Skeletal muscle tissue (tissue), 4 donors: ENCODE measurements around the gene HNMT. TPM values are rescaled to one million over a fixed set of nuclear protein-coding genes. Genes with fewer than 3 reads are reported as not detected.

Experiments
- H3K27ac ChIP-seq: one replicate; pipeline ENCODE4 v1.7.0; 2013; ENCODE audit warnings: mild to moderate bottlenecking, low read depth, low read length, inconsistent platforms
- H3K27me3 ChIP-seq, 3 donors: one replicate each; pipeline ENCODE4 v1.7.0; 2013; ENCODE audit warnings: low read length in 3 of 3; ENCODE audit not compliant: control insufficient read depth in 3 of 3, insufficient read depth in 3 of 3
- H3K36me3 ChIP-seq, 3 donors: one replicate each; pipeline ENCODE4 v1.7.0; 2013; ENCODE audit warnings: low read length in 3 of 3; ENCODE audit not compliant: control insufficient read depth in 3 of 3, insufficient read depth in 3 of 3
- H3K4me1 ChIP-seq, 3 donors: one replicate each; pipeline ENCODE4 v1.7.0; 2013; ENCODE audit warnings: low read length in 3 of 3, mild to moderate bottlenecking in 3 of 3; ENCODE audit not compliant: control insufficient read depth in 3 of 3, insufficient read depth in 3 of 3
- H3K4me3 ChIP-seq, 3 donors: one replicate each; pipeline ENCODE4 v1.7.0; 2013; ENCODE audit warnings: low read length in 3 of 3
- H3K9ac ChIP-seq, 3 donors: one replicate each; pipeline ENCODE4 v1.7.0; 2013; ENCODE audit warnings: low read length in 3 of 3, mild to moderate bottlenecking in 3 of 3, moderate library complexity in 2 of 3, low read depth in 1 of 3
- H3K9me3 ChIP-seq, 3 donors: one replicate each; pipeline ENCODE4 v1.7.0; 2013; ENCODE audit warnings: low read length in 3 of 3; ENCODE audit not compliant: control insufficient read depth in 3 of 3
- total RNA-seq: library from RNA; depleted of rRNA; stranded (reverse); fragments of >200 nt; gene quantifications from one replicate; pipeline ENCODE4 v1.2.3, GENCODE V29; 2014
- donor health status: Osteomylitis.

HNMT gene
- total RNA-seq, 1 donor from 2014 or later: 43.3 TPM

DNA sequence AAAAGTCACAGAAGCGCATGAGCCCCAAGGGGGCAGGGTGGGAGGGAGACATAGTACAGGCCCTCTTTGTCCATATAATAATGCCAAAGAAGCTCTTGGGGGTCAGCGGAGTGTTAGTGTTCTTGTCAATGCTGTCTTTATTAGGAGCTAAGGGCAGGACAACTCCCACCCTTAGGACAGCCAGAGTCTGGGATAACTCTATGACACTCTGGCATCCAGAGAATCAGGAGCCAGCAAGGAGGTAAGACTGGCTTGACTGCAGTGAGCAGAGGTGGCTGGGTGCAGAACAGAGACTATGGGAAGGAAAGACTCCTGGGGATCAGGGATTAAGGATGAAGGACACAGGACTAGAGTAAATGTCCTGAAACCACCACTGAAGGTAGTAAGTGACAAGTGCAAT, 19.0 kb upstream of the HNMT start:
- H3K36me3 ChIP-seq: no peaks in the 10 kb centered on the region
- no peak overlapping the region for H3K9ac ChIP-seq
- H3K9me3 ChIP-seq: no peaks in the 10 kb centered on the region
- no peak overlapping the region for H3K27ac ChIP-seq
- no peaks in the 10 kb centered on the region for H3K4me1 ChIP-seq
- H3K4me3 ChIP-seq: no peak overlapping the region
- no peaks in the 10 kb centered on the region for H3K27me3 ChIP-seq

DNA sequence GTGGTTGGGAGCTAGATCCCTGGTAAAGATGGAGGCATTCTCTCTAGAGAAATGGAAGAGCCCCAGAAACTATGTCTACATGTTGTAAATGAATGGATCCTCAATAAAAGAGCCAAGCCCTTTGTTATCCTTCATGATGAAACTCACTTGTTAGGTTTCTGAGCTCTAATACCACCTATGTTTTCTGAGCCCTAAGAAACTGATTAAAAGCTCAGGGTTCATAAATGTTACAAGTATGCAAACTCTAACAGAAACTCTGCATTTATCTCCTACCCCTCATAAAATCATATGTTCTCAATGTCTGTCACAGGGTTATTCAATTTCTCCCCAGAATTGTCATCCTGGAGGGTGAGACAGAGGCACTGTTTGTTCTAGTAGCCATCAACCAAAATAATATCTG, 18.0 kb upstream of the HNMT start:
- H3K9me3 ChIP-seq: no peaks in the 10 kb centered on the region
- H3K4me3 ChIP-seq: no peak overlapping the region
- H3K27ac ChIP-seq: no peak overlapping the region
- H3K4me1 ChIP-seq: no peaks in the 10 kb centered on the region
- no peaks in the 10 kb centered on the region for H3K36me3 ChIP-seq
- no peaks in the 10 kb centered on the region for H3K27me3 ChIP-seq
- no peak overlapping the region for H3K9ac ChIP-seq

DNA sequence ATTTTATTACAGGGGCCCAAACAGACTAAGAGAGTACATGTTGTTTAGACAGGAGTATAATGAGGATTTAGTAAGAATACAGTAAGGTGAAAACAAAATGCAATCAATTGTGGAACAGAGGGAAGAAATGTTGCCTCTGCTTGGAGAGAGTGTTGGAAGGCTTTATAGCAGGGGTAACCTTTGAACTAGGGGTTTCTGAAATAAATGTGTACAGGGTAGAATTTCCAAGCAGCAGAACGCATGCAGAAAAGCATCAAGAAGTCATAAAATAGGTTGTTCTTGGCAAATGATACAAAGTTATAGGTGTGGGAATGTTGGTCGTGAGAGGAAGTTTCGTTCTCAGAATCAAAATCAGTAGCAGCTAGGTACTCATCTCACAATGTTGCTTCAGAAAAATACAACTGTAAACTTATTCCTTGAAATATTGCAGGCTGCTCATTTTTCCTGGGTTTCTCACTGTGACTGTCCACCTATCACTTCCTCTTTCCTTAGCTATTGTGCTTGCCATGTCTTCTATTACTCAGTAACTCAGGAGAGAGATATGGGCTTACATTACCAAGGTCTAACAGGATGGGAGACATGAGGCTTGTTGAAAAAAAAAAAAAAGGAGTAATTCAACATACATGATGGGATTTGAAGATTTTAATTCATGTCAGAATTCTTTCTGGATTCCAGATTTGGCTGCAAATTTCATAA, 17.1 kb upstream of the HNMT start:
- no peaks in the 10 kb centered on the region for H3K9me3 ChIP-seq
- H3K36me3 ChIP-seq: no peaks in the 10 kb centered on the region
- no peak overlapping the region for H3K27ac ChIP-seq
- H3K27me3 ChIP-seq: no peaks in the 10 kb centered on the region
- no peak overlapping the region for H3K9ac ChIP-seq
- no peaks in the 10 kb centered on the region for H3K4me1 ChIP-seq
- no peak overlapping the region for H3K4me3 ChIP-seq

DNA sequence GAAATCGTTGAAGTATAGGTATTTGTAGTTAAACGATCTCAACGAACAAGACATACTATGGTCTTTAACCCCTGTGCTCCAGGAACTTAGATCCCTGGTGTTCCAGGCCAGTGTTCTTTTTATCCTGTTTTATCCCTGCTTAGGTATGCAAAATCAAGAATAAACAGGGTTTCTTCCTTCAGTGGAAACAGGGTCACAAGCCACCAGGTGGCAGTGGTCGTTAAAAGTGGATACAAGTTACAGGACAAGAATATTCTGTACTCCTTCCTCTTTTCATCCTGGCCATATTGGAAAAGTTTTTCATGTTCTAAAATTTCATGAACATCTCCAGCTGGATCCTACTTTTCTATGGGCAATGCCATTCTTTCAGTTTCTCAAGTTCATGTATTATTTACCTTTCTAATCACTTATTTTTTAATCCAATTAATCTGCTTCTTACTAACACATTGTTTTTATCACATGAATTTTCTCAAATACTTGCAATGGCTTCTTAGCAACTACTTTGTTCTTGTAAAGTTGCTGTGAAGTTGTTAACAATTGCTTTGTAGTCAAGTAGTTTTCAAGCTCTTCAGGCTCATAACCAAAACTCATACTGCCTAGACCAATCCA, 16.4 kb upstream of the HNMT start:
- Histone ChIP-seq H3K9ac (no peak overlapping the region), H3K9me3 (no peaks in the 10 kb centered on the region), H3K36me3 (no peaks in the 10 kb centered on the region), H3K27me3 (no peaks in the 10 kb centered on the region), H3K27ac (no peak overlapping the region), H3K4me1 (no peaks in the 10 kb centered on the region), H3K4me3 (no peak overlapping the region)

DNA sequence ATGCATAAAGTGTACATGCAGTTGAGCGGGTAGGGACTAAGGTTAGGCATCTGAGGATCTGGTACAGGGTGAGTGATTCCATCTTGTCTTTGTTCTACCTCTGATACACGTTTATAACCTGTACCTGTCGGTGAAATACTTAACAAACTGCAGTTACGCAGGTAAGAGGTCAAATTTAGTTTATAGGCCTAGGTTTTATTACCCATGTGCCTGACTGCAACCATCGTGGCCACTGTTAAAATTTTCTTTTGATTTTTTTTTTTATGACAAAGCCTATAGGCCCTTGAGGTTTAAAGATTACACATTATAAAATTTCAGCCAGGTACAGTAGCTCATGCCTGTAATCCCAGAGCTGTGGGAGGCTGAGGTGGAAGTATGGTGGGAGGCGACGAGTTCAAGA, 15.4 kb upstream of the HNMT start:
- Histone ChIP-seq H3K9me3 (no peaks in the 10 kb centered on the region), H3K4me3 (no peak overlapping the region), H3K27ac (no peak overlapping the region), H3K27me3 (no peaks in the 10 kb centered on the region), H3K4me1 (peaks cover 0 to 6% (median 0%) of the 10 kb centered on the region in 3 donors), H3K9ac (no peak overlapping the region), H3K36me3 (no peaks in the 10 kb centered on the region)

DNA sequence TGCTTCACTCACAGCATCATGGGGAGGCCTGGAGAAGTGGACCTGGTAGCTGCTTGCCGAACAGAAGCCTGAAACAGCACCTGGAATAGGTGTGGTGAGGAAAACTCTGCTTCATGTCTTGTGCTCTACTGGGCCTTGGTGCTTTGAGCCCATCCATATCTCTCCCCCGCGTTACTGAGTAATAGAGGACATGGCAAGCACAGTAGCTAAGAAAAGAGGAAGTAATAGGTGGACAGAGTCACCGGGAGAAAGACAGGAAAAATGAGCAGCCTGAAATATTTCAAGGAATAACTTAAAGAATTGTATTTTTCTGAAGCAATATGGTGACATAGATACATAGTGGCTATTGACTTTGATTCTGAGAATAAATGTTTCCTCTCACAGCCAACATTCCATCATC, 14.0 kb upstream of the HNMT start:
- no peak overlapping the region for H3K9ac ChIP-seq
- H3K27me3 ChIP-seq: no peaks in the 10 kb centered on the region
- no peak overlapping the region for H3K4me3 ChIP-seq

DNA sequence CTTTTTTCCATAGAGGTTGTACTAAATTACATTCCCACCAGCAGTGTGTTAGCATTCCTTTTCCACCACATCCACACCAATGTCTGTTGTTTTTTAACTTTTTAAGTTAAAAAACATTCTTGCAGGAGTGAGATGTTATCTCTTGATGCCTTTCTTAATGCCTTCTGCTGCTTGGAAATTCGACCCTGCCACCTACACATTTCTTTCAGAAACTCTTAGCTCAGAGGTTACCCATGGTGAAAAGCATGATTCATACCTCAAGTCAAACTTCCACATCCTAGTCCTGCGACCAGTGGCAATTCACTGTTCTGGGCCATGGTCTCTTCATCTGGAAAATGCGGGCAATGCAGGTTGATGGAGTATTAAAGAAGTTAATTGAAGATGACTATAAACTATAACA, 12.7 kb upstream of the HNMT start:
- Histone ChIP-seq H3K27me3 (no peaks in the 10 kb centered on the region), H3K36me3 (no peaks in the 10 kb centered on the region), H3K4me1 (peaks cover 0 to 6% (median 0%) of the 10 kb centered on the region in 3 donors), H3K9ac (no peak overlapping the region), H3K9me3 (no peaks in the 10 kb centered on the region), H3K4me3 (no peak overlapping the region), H3K27ac (no peak overlapping the region)

More for the DNA sequence above, 14.0 kb upstream of the HNMT start:
- no peaks in the 10 kb centered on the region for H3K36me3 ChIP-seq
- no peaks in the 10 kb centered on the region for H3K9me3 ChIP-seq
- peaks cover 0 to 6% (median 0%) of the 10 kb centered on the region in 3 donors for H3K4me1 ChIP-seq
- no peak overlapping the region for H3K27ac ChIP-seq

DNA sequence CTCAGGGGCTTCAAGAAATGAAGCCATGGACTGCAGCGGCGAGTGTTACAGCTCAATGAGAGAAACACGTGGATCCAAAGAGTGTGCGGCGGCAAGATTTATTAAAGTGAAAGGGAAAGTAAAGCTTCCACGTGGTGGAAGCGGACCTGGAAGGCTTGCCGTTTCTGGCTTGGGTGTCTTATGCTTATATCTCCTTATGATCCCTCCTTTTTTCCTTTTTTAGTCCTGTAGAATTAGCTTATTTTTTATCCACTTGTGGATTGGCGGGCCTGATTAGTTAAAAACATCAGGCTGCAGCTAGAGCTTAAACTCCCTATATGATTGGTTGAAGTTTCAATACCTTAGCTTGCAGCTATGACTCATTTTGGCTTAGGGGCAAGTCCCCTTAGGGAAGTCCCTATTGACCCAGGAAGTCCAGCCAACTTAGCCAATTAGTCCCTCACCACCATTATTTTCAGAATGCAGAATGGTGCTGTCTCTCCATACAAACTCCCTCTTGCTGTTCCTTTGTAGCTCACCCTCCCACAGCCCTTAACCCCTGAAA, 11.6 kb upstream of the HNMT start:
- Histone ChIP-seq H3K27ac (no peak overlapping the region), H3K27me3 (no peaks in the 10 kb centered on the region), H3K4me3 (peak overlapping the region; percentile 56 to 70 (median 66)), H3K9ac (peak overlapping the region; percentile 25 to 70 (median 36)), H3K36me3 (no peaks in the 10 kb centered on the region), H3K9me3 (no peaks in the 10 kb centered on the region), H3K4me1 (peaks cover 0 to 6% (median 0%) of the 10 kb centered on the region in 3 donors)

DNA sequence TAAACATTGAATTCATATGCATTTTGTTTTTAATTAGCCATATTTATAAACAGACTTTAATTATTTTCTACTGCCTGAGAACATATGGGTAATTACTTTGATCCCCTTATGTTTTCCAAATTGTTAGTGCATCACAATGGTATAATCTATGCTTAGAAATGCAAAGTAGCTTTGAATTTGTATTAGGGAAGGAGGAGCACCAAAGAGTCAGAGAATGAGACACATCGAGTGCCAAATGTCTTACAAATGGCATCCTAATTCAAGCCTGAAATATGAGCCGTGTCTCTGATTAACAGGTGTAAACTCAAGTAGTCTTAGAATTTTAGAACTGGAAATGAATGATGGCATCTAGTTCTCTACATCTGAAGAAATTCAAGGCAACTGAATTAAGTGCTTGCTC, 8.7 kb upstream of the HNMT start:
- Histone ChIP-seq H3K27me3 (no peaks in the 10 kb centered on the region), H3K27ac (no peak overlapping the region), H3K4me3 (no peak overlapping the region), H3K9ac (no peak overlapping the region), H3K36me3 (no peaks in the 10 kb centered on the region), H3K9me3 (no peaks in the 10 kb centered on the region), H3K4me1 (peaks cover 0 to 6% (median 0%) of the 10 kb centered on the region in 3 donors)

DNA sequence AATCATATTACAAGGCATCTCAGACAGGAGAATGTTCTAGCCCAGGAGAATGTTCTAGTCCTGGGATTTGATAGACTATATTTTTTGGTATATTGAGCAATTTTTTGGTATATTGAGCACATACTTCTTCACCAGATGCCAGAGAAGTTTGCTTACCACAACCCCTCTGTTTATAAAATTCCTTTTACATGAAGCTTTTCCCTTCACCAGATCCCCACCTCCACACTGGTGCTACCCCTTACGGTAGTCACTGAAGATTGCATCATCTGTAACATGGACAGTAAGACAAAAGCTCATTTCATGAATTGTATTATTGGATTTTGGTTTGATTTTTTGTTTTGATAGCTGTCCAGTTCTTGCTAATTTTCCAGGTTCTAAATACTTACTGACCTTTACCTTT, 7.2 kb upstream of the HNMT start:
- Histone ChIP-seq H3K9ac (no peak overlapping the region), H3K4me1 (peaks cover 0 to 6% (median 0%) of the 10 kb centered on the region in 3 donors), H3K9me3 (no peaks in the 10 kb centered on the region), H3K27me3 (no peaks in the 10 kb centered on the region), H3K4me3 (no peak overlapping the region), H3K27ac (no peak overlapping the region), H3K36me3 (no peaks in the 10 kb centered on the region)
